GM19239 (cell line): ENCODE data around the gene RASSF1.

ENCODE experiments used
- DNase-seq: peaks from one replicate; pipeline ENCODE4 v3.0.0; 2011; ENCODE audit warnings: low spot score; ENCODE audit not compliant: insufficient read length
- FAIRE-seq: peaks from 2 replicates; lab custom pipeline; 2011; peaks lifted over from hg19 to GRCh38; lab: Jason Lieb, UNC

The RASSF1 gene, protein sequence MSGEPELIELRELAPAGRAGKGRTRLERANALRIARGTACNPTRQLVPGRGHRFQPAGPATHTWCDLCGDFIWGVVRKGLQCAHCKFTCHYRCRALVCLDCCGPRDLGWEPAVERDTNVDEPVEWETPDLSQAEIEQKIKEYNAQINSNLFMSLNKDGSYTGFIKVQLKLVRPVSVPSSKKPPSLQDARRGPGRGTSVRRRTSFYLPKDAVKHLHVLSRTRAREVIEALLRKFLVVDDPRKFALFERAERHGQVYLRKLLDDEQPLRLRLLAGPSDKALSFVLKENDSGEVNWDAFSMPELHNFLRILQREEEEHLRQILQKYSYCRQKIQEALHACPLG

GRCh38 chr3:50340448-50341329 is at the start of gene RASSF1:
Gene RASSF1 (minus strand): TSS chr3:50340836. CDS start chr3:50340805, 31 bp downstream.
- DNase-seq = peak; percentile 65
- FAIRE-seq = peak; percentile 76

DNA sequence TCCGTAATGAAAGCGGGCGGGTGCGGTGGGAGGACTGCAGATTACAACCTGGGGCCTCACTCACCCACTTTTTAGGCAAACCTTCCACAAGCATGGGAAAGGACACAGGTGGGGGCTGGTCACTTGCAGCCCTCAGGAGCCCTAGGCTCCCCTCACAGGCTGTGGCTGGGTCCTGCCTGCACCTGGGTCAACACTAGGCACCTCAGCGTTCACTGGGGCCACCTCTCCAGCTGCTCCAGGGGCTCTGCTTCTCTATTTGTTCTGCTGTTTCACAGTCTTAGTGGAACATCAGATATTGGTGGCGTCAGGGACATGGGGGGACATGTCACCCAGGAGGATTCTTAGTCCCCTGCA is 48.8 kb upstream of the RASSF1 start:
- no peak for DNase-seq
- no peak for FAIRE-seq

- DNase-seq (no peak), FAIRE-seq (no peak)
Observed at GRCh38 chr3:50388720-50389413, 48.2 kb upstream of the RASSF1 start.

DNA sequence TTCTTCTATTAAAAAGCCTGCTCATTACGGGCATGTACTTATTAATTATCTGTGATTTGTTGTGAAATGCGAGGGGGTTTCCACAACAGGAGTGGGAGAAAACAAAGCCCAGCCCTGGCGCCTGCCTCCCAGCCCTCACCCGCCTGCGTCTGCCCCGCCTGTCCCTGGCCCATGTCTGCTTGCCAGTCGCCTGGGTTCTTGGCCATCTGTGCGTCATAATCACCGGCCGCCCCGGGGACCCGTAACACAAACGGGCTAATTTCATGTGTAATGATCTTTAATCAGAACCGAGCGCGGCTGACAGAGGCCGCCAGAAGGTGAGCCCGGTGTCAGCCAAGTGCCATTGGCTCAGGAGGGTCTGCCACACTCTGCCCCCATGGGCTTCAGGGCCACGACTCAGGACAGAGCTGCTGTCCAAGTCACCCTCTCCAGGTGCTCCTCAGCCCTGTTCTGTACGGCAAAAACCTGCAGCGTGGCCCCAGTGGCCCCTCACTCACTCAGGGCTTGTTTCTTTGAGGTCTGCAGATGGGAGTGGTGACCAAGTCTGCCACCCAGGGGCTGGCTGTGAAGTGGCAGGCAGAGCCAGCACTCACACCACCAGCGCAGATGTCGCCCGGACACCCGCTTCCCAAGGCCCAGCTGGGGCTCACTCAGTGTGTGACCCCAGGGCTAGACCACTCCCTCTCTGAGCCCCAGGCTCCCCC is 47.5 kb upstream of the RASSF1 start:
- FAIRE-seq = no peak
- DNase-seq = no peak

DNA sequence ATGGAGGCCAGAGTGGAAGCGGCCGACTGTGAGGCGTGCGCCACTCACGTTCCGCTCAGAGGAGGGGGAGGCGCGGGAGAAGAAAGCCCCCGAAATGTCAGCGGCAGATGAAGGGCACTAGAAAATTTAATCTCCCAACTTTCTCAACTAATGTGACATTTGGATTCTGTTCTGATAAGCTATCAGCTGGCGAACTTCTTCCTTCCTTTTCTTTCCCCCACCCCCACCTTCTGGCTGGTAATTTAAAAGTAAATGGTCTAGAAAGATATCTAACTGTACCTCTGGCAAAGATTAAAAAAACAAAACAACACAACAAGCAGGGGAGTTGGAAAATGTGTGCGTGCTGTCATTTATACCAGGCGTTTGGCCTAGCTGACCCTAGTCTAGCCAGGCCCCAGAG is 45.1 kb upstream of the RASSF1 start:
- FAIRE-seq = no peak

GRCh38 chr3:50383750-50384149 is 43.1 kb upstream of the RASSF1 start:
- FAIRE-seq (no peak), DNase-seq (no peak)

More for the DNA sequence above, 45.1 kb upstream of the RASSF1 start:
- DNase-seq = no peak

GRCh38 chr3:50382722-50383121 is 42.1 kb upstream of the RASSF1 start:
- no peak for DNase-seq
- no peak for FAIRE-seq

DNA sequence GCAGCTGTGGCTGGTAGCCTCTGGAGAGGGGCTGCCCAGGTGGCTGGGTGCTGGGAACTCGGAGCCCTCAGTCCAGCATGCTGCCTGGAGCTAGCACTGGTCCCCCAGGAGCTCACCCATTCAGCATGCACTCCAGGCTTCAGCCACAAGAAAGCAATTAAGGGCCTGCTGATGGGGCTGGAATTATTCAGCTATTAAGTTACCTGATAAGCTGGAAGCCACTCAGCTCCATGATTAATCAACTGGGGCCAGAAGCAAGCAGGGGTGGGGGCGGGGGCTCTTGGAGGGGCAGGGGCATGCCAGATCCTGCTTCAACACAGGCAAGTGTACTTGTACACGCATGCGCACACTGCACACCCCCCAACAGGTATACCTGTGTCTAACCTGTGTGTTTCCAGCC is 40.7 kb upstream of the RASSF1 start:
- no peak for DNase-seq
- FAIRE-seq = no peak

- FAIRE-seq = no peak
- no peak for DNase-seq
Observed at GRCh38 chr3:50380405-50381085, 39.9 kb upstream of the RASSF1 start.

DNA sequence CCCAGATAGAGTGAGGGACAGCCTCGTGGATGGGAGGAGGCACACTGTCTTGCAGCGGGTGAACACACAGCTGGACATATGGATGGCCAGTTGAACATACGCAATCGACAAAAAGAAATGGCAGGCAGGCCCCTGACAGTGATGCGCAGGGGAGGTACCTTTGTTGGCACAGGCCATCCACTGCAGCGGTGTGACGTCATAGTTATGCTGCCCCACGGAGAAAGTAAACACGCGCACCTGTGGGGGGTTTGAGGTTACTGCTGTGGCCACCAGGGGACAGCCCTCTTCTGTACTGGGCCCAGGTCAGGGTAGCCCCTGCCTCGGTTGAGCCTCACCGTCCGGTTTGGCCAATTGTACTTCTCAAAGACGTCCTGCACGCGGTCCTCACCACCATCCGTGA is 38.1 kb upstream of the RASSF1 start:
- no peak for DNase-seq
- FAIRE-seq = no peak

GRCh38 chr3:50378024-50378423 is 37.4 kb upstream of the RASSF1 start:
- FAIRE-seq (no peak), DNase-seq (no peak)

GRCh38 chr3:50375258-50375931 is 34.8 kb upstream of the RASSF1 start:
- DNase-seq = no peak
- FAIRE-seq = no peak

GRCh38 chr3:50374363-50375257 is 34.0 kb upstream of the RASSF1 start:
- DNase-seq = no peak
- FAIRE-seq = no peak

DNA sequence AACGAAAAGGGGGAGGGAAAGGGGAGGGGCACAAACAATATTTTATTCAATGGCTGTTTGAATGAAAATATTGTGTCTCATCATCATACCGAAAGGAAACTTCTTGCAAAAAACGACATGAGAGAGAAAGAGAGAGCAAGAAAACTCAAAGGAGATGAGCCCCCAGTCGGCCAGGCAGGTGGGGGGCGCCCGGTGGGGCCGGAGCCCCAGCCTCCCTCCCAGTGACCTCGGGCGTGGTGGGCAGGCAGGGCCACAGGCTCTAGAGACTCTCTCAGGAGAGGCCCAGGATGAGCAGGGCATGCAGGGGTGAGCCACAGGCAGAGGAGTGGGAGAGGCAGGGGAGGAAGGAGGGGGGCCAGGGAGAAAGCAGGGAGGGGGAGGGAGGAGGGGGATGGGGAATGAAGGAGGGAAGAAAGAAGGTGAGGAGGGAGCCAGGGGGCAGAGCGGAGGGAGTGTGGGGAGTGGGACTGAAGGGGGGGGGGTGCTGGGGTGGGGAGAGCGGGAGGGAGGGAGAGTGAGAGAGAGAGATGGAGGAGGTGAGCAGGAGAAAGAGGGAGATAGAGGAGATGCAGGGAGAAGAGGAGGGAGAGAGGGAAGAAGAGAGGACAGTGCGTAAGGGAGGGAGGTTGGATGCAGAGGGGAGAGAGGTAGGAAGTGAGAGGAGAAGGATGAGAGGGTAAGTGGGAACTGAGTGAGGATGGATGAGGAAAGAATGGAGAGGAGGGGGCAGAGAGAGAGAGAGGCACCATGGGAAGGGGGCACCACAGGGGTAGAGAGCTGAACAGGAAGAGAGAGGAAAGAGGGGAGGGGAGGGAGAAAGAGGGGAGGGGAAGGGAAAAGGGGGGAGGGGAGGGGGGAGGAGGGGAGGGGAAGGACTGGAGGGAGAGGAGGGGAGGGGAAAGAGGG is 32.8 kb upstream of the RASSF1 start:
- no peak for FAIRE-seq
- DNase-seq = no peak

DNA sequence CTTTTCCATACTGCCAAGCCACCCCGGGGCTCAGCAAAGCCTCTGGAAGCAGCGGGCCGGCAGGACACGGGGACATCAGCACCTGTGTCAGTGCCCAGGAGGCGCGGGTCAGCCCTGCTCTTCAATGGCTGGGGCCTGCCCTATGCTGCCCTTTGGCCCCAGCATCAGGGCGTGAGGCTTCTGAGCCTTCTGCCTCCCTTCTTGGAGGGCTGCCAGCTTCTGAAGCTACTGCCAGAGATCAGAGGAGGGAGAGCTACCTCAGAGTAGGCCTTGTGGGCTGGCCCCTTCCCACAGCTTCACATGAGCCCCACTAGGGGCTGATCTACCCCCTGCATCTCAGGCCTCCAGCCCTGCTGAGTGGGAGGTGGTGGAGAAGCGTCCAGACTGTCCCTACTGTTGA is 31.7 kb upstream of the RASSF1 start:
- DNase-seq (no peak), FAIRE-seq (no peak)

DNA sequence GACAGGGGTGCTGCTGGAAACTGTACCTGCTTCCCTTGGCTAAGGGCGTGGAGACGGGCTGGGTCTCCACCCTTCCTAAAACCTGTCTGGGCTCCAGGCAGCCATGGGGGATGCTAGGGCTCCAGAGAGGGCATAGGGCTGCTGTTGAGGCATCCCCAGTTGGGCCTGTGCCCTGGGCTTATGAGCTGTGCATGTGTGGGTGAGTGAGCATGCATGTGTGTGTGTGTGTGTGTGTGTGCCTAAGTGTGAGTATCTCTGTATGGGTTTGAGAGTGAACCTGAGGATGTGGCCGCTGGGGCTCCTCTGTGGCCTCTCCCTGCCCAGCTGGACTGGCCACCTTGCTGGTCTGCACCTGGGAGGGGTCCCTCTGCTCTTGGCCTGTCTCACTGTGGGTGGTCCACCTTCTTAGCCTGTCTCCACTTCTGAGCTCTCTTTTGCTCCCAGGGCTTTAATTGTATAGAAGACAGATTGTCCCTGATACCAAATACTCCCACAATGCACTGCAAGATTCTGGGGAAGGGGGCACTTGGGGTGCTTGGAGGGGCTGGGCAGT is 30.6 kb upstream of the RASSF1 start:
- no peak for FAIRE-seq
- no peak for DNase-seq

DNA sequence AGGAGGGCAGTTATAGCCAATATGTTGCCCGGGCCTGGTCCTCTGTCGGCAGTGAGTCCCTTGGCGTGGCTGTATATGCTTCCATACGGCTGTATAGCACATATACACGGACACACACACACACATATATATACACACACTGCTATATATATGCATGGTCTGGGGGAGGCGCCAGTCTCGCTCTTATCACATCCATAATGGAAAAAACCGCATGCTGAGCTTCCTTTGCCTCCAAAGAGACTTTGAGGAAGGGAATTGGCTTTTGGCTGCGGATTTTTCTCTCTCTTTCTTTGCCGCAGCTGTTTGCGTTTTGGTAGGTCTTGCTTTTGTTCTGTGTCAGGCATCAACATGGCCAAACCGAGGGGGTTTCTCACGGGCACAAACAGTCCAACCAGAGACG is 30.0 kb upstream of the RASSF1 start:
- no peak for DNase-seq
- FAIRE-seq = no peak
